ENCODE results near the gene RAPGEF3.
A peak's percentile ranks its signal among the peaks of the same experiment; 100 is the strongest.

The RAPGEF3 gene

DNA sequence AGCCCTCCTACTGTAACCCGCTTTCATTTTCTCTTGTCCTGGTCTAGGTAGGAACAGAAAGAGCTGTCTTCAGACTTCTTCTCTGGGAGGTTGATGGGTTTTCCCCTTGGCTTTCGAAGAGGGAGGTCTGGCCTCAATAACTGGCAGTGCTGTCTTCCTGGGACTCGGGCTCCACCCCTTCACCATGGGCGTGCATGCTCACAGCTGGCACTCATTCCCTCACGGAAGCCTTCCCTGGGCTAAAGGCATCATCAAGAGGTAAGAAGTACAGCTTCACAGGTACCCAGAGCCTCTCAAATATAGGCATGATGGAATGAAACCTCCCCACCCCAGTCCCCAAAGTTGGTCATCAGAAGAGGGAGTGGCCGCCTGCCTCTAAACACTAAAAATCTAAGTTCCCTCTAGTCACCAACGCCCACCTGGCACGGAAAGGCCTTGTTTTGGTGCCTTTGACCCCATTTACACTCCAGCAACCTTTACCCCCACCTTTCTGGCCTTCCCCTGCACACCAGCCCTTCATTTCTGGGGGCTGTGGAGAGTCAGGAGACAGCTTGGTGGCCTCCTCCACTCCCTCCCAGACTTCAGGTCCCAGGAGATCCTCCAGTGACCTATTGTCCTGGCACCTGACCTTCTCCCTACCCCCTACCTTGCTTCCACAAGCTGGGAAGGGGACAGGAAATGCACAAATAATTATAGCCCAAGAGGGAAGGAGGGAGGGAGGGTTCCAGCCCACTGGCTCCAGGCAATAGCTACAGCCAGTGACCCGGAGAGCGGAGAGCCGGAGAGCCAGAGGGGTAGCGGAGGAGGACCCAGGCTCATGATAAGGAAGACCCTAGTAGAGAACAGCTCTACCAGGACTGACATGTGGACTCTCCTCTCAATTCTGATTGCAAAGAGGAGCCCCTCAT, 2.8 kb downstream of the RAPGEF3 start:
- no peak for DNase-seq (ENCODE audit: low spot score)

DNA sequence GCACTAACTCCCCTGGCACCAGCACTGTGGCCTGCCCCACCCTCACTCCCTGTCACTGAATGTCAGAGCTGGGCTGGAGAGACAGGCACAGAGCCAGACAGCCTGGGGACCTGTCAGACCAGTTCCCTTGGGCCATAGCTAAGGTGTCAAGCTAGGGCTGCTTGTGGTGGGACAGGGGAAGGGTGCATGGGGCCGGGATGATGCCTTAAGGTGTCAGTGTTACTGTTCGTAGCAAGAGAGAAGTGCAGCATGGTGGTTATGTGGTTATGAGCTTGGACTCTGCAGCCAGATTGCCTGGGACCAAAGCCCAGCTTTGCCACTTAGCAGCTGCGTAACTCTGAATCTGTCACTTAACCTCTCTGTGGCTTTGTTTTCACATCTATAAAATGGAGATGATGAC, 3.8 kb downstream of the RAPGEF3 start:
- no peak for DNase-seq (ENCODE audit: low spot score)

DNA sequence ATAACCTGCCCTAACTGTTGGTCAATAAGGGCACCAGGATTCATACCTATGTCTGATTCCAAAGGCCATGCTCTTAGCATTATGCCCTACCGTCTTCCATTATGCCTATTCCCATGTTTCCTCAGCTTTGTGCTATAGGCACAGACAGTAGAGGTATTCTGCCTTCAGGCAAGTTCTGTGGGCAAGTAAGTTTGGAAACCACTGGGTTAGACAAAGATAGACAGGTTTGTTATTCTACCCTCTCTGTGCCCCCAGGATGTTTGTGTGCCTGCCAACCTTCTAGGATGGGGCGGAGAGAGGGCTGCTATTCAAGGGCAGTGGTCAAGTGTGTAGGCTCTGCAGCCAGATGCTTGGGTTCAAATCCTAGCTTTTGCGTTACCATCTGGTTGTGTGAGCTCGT, 4.6 kb downstream of the RAPGEF3 start:
- DNase-seq (ENCODE audit: low spot score), result no peak

DNA sequence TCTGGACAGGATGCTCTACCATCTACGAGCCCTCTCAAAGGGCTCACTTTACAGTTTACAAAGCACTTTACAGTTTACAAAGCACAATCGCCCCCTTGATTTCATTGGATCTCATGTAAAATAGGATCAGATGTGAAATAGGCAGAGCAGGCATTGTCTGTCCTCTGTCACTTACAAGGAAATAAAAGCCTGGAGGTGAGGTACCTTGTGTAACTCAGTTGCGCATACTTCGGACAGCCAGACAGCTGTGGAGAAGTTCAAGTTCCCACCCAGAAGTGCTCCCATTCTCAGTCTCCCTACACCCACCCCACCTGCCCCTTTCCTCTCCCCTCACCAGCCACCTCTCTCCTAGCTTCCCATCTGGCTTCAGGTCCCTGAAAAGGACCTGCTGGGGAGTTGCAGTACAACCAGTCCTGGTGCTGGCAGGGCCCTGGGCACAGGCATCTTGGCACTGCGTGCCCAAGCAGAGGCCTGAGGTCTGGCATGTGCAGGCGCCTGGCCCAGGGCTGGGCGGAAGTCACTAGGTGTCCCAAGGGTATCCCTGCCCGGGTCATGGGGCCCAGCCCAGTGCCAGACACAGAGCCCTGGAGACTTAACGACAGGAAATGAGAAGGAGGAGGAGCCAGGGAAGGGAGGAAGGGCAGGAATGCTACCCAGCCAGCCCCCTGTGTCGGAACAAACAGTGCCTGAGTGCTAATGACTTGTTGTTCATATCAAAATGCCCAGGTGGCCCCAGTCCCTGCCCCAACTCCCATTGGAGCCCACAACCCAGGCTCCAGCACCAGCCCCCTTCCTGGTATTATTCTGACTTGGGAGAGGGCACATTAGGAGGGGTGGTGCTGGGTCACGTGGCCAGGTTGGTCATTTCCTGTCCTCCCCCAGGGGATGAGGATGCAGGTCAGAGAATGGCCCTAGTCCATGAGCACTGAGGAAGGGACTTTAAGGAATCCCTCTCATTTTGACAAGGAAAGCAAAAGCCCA, 5.4 kb downstream of the RAPGEF3 start:
- DNase-seq (ENCODE audit: low spot score), result no peak

DNA sequence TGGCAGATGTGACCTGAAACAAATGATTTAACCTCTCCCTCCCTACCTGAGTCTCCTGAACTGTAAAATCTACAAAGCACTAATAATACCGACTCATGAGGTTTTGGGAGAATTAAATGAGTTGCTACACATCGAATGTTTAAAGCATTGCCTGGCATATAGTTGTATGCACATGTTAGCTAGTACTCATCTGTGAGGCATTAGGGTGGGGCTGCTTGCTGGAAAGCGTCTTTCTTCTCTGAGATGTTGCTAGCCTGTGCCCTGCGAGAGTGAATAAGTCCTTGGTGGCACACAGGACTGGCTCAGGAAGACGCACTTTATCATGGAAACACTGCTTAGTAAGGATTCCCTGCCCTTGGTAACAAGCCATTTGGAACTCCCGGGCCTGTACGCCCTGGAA, 6.1 kb downstream of the RAPGEF3 start:
- no peak for DNase-seq (ENCODE audit: low spot score)

DNA sequence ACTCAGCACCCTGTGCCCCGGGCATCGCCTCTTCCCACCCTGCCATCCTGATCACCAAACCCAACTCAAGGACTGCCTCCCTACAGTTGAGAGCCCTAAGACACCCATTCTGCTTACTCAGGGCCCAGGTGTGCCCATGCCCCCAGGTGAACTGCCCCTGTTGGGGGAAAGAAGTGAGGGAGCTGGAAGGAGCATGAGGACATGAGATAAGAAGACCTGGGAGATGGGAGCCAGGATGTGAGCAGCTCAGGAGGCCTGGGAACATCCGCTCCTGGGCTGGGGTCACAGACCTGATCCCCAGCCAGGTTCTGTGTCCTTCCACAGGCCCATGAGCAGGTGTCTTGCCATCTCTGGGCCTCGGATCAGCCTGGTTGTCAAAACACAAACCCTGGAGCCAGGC, 6.6 kb downstream of the RAPGEF3 start:
- no peak for DNase-seq (ENCODE audit: low spot score)

DNA sequence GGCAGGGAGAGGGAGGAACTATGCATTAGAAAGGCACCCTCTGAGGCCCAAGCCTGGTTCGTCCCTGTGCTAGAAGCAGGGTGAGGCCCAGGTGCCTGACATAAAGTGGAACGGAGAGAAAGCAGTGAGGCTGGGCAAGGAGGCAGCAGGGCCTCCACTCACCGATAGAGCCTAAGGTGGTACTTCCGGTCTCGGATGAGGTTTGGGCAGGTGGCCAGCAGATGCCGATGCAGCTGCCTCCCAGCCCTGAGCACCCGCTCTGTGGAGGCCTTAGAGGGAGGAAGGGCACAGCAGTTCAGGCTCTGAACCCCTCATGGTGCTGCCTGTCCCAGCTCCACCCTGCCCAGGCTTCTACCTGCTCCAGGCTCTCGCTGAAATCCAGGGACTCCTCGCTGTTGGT, 7.1 kb downstream of the RAPGEF3 start:
- DNase-seq (ENCODE audit: low spot score), result no peak

DNA sequence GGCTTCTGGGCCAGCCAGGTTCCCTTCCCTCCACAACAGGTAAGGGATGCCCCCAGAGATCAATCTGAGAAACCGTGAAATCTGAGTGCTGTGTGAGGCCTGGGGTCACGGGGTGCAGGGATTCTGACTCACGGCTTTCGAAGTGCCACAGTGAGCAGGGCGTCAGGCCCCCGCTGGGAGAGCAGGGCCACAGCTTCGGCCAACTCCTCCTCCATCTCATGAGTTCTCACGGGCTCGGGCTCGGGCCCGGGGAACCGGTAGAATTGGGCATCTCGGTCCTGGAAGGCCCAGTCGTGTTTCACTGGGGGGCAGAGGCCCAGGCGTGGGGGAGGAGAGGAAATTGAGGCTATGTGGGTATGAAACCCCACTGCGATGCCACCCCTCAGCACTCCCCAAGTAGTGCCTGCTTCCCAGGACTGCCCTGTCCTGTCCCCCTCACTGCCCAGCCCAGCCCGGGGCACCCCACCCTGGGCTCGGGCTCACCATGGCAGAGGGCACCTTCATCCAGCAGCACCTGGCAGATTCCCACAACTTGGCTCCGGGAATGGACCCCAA, 7.7 kb downstream of the RAPGEF3 start:
- DNase-seq (ENCODE audit: low spot score), result no peak

DNA sequence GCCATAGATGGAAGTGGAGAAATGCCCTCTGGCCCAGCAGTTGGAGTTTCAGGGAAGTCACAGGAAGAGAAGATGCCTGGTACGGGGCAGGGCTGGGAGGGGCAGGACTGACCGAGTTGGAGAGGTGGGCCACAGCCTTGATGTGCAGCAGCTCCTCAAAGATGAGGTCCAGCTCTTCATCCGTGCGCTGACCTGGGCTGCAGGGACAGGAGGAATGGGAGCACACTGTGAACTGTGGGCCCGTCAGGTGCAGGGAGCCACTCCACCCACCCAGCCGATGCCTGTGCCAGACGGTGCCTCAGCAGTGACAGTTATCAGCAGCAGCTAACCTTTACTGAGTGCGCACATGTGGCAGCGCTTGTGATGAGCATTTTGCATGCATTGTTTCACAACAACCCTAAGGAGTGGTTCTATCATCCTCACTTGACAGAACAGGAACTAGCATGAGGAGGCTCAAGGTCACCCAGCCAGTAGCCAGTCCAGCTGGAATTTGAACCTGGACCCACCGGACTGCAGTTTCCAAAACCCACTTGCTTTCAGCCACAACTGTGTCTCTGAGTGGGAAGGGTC, 8.4 kb downstream of the RAPGEF3 start:
- no peak for DNase-seq (ENCODE audit: low spot score)

DNA sequence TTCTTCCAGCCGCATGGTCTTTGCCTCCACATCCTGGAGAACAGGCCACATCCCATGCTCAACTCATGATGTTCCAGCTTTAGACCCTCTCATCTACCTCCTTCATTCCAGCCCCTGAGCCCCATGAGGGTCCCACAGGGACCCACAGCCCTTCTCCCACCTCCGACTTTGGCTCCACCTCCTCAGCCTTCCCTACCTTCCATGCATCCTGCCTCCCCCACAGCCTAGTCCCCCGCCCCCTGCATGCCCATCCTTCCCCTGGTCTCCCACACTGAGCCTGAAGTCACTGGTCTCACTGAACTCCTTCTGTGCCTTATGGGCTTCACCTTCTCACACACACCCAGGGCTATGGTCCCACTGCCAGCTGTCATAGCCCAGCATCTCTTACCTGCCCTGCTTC, 9.8 kb downstream of the RAPGEF3 start:
- no peak for DNase-seq (ENCODE audit: low spot score)

DNA sequence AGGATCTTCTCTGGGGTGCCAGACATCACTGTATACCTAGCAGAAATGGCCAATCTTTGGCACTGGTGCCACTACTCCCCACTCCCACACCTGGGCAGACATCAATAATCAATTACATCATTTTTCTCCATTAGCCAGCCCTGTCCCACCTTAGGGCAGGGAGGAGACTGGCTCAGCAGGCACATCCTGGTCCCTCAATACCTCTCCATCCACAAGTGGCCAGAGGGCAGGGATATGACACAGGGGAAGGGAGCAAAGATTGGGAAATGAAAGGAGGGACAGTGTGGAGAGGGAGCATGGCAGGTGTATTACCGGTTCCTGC, 10.2 kb downstream of the RAPGEF3 start:
- no peak for DNase-seq (ENCODE audit: low spot score)

DNA sequence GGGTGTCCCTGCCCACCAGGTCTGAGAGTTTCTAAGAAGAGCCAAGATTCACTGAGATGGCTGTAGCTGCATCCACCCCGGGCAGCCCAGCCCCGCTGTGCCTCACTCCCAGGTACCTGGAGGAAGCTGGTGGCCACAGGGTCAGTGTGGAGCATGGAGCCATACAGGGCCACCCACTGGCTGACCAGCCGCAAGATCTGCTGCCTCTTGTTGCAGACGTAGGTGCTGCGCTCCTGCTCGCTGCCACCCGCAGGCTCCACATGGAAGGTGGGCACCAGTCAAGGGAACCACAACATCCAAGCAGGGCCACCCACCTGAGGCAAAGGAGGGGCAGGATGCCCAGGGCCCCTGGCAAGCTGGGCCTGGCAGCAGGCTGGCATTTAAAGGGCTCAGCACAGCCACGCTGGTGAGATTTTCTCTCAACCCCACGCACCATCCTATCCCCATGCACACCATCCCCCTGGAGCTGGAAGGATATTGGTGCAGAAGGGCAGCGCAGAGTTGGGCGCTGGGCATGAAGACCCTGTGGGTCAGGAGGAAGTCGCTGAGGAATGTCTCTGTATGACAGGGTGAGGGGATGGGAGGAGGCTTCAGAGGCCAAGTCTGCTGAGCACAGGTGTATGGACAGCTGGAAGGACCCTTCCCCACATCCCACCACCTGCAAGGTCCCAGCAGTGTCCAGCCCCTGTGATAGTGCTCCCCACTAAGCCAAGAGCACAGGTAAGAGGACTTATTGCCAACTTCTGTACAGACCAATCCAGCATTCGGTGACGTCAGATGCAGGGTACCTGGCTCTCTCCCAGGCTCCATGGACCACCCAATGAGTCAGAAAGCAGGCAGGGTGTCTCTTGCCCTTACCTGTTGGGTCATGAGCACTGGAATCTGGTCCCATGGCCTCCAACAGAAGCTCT, 10.8 kb downstream of the RAPGEF3 start:
- no peak for DNase-seq (ENCODE audit: low spot score)

DNA sequence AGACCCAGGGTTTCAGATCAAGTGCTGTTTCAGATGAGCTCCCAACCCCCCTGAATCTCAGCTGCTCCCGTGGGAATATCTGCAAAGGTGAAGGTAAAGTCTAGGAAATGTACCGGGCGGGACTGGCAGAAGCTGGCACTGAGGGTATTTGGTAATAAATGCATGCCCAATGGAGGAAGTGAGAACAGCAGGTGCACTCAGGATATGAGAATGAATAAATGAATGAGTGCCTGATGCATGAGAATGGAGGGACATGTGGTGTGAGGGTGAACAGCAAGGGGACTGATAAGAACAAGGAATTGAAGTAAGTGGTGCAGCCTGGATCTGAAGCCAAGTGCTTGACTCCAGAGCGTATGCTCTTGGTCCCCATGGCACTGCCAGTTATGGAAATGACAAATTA, 11.6 kb downstream of the RAPGEF3 start:
- DNase-seq (ENCODE audit: low spot score), result no peak

DNA sequence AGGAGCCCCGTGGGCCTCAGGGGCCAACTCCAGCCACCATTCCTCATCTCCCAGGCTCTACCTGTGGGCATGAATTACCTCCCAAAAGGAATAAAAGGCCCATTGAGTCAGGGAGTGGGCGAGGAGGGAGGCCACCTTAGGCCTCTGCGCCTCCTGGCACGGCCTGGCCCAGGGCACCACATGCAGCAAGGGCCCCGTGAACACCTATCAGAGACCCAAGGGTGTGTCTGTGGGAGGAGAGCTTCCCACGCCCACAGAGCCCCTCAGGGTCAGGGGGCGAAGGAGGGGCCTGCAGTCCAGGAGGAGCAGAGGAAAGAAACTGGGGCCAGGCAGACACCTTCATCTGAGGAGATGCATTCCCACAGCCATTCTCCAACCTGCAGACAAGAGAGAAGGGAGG, 12.2 kb downstream of the RAPGEF3 start:
- DNase-seq (ENCODE audit: low spot score), result no peak

DNA sequence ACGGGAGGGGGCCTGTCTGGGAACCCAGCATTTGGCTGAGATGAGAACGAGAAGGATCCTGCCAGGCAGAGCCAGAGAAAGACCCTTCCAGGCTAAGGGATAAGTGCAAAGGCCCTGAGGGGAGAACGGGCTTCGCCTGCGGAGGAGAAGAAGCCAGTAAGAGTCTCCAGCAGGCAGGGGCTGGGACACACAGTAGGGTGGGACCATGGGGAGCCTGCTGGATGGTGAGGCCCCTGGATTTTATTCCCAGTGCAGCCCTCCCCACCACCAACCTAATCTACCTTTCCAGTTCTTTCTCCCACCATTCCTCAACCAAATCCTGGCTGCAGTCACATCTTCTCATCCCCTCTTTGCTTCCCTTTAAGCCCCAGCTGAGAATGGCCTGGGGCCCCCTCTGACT, 12.6 kb downstream of the RAPGEF3 start:
- DNase-seq (ENCODE audit: low spot score), result no peak

DNA sequence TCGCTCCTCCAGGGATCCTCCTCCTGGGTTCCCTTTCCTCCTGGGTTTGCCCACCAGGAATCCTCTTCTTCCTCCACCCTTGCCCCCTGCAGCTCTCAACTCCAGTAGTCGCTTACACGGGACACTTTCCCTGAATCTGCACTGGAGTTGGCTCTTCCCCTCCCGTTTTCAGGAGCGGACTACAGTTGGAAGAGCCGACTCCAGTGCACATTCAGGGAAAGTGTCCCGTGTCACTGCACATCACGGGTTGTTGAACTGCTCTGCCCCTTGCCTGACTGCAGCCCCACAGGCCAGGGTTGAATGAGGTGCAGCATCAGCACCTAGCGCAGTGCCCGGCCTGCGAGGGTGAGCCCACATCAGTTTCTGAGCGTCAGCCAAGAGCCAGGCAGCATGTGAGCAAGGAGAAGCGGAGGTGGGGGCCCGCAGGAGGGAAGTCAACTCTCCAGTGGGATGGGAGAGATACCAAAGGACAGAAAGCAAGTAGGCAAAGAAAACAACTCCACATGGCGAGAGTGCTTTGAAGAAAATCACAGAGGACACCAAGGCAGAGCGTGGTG, 13.1 kb downstream of the RAPGEF3 start:
- no peak for DNase-seq (ENCODE audit: low spot score)

DNA sequence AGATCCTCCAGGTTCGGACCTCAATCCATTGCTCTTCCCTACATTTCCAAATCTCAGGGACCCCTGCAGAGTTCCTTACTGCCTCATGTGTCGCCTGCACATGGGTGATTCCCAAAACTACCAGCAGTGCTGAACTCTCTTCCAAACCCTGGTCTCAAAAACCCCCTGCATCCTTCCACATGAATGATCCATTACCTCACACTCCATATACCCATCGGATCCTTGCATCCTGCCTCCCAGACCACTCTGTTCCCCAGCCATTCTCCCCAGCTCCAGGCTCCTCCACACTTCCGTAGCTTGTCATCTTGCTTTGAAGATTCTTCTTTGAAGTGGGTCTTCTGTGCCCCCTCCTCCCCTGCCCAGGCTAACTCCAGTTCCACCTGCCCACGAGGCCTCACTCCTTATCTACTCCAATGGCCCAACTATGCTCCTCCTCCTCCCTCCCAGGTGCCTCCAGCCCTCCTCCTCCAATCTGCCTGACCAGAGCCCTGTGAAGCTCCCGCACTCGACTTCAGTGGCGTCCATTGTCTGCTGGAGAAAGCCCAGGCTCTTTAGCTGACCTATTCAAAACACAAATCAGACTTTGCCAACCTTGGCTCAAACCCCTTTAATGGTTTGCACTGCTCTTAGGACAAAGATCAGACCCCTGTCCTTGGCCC, 13.8 kb downstream of the RAPGEF3 start:
- no peak for DNase-seq (ENCODE audit: low spot score)

DNA sequence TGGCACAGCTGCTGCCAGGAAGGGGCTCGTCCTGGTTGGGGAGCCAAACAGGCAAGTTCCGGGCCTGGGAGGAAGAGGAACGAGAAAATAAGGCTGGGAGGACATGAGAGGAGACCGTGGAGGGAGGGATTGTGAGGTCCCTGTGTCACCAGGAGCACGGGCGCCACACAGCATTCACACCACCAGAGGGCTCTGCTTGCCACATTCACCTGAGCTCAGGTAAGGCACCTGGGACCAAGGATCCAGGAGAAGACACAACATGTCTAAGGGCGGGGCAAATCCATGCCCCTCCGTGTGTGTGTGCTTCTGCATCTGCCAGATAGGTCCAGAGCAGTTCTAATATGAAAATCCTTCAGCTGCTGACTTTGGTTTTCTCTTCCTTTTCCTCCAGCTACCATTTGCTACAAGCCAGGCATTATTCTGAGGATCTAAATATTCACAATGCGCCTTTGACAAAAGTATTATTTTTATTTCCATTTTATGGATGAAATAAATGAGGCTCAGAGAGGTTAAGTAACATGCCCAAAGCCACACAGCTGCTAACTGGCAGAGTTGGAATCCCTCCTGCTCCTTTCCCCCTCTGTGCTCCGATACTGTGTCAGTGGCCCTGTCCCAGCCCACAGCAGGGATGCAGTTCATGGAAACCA, 14.6 kb downstream of the RAPGEF3 start:
- peak; percentile 70 for DNase-seq (ENCODE audit: low spot score)

DNA sequence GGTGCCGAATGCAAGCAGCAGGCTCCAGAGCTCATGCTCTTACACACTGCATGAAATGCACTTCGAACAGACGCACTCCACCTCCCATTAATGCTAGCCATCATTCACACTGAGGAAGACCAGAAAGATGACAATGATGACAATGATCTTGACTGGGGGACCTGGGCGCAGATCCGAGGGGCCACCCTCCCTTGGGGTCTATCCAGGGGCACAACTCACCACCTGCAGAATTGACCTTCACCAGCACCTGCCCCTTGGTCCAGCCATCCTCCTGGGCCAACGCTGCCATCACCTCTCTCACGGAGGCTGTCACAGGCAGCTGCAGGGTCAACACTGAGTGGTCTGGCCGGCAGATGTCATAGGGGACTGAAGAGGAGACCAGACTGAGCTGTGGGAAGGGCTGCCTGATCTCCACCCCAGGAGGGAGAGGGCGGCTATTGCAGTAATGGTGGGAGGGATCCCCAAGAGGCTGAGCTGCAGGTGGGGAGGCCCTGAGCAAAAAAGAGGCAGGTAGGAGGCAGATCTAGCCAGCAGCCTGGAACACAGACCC, 15.3 kb downstream of the RAPGEF3 start:
- no peak for DNase-seq (ENCODE audit: low spot score)

Data from CD4-positive, alpha-beta T cell treated with Interleukin-6 at 100 ng/mL for 8 hours (primary cell).